Measurements from ENCODE around the gene CYP24A1. TPM values are rescaled to one million over a fixed set of nuclear protein-coding genes. Genes with fewer than 3 reads are reported as not detected.
"Not testable (repeated sequence)": the region's sequence is repeated elsewhere in the genome, so short reads cannot be mapped to it uniquely, and the experiment has no call there.

Gene CYP24A1
- polyA plus RNA-seq, 4 donors: 0.15 to 4.0 (median 1.7) TPM

DNA sequence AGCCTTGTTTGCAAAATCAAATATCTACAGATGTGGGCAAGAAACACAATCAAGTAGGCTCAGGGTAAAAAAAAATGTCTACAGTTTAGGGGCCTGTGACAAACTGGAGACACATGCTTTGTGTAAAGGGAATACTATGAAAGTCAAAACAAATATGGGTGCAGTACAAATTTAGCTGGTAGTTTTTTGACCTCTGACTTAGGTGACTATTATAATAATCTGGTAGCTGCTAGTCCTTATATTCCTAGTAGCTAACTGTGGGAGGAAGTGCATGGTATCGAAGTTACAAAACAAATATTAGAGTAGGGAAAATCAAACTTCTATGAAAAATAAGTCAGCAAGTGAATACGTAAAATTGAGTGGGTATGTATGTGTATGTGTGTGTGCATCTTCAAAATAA is 35.4 kb downstream of the CYP24A1 start:
- no peak for DNase-seq (ENCODE audit: low read depth in 4 of 4, low spot score in 3 of 4)

DNA sequence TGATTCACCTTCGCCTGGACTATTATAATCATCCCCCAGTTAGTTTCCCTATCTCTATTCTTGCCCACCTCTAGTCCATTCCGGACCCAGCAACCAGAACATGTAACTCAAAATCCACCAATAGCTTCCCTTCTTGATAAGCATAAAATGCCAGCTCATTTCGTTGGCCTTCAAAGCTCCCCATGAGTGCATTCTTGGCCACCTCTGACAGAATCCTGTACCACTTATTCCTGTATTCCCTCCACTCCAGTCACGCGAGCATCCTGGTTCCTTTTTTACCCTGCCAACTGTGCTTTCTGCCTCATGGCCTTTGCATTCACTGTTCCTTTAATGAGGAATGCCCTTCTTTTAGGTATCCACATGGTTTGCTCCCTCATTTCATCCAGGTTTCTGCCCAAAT is 36.7 kb downstream of the CYP24A1 start:
- no peak for DNase-seq (ENCODE audit: low read depth in 4 of 4, low spot score in 3 of 4)

DNA sequence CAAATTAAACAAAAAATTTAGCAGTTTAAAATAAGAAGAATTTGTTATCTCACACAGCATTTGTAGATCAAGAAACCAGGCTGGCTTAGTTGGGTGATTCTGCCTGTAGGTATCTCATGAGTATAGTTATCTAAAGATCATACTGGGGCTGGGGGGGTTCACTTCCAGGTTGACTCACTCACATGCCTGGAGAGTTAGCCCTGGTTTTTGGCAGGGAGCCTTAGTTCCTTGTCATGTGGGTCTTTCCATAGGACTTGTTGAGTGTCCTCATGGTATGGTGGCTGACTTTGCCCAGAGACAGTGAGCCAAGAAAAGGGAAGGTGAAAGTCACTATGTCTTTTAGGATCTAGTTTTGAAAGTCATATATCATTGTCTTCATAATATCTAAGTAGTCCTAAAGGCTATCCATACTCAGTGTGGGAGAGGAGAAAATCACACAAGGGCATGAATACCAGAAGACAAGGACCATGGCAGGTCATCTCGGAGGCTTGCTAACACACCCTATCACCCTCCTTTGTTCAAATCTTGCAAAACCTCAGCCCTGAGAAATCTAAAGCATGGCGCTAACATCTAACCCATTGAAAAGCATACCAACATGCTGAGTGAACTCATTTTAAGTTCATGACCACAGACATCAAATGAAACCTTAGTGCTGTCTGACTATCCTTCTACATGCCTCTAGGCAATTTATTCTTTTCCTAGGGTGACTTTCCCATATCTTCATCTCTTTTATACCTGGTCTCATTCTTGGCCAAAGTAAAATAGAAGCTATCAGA is 39.2 kb downstream of the CYP24A1 start:
- no peak for DNase-seq (ENCODE audit: low read depth in 4 of 4, low spot score in 3 of 4)

DNA sequence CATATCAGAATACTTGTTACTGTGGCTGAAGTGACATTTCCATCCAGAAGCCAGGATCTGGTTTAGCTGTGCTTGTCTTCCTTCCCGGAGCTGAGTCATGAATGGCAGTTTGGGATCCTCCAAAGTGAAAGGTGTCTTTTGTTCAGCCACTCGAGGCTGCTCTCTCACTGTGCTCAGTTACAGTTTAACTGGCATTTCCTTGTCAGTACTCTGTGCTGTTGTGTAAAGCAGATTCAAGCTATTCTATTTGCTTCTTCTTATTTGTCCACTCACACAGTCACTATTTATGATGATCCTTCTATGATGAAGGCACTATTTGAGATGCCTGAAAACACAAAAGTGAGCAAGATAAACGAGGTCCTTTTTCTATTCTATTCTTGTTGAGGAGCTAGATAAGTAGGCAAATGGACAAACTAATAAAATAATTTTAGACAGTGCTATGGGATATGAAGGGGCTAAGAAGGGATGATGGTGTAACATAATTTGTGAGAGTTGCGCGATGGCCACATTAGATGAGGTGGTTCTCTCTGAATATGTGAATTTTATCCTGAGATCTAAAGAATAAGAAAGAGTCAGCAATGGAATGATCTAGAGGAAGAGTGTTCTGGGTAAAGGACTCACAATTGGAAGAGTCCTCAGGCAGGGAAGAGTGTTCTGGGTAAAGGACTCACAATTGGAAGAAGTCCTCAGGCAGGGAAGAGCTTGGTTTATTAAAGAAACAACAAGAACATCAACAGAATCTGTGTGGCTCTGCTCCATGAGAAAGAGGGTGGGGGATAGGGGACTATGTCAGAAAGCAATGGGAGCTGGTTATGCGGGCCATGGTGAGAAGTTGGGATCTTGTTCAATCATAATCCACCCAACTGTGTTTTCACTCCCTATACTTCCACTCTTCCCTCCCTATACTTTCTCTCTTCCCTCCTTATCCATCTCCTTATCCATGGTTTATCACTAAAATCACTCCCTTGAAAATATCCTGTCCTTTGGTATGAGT is 40.1 kb downstream of the CYP24A1 start:
- DNase-seq (ENCODE audit: low read depth in 4 of 4, low spot score in 3 of 4): no peak

DNA sequence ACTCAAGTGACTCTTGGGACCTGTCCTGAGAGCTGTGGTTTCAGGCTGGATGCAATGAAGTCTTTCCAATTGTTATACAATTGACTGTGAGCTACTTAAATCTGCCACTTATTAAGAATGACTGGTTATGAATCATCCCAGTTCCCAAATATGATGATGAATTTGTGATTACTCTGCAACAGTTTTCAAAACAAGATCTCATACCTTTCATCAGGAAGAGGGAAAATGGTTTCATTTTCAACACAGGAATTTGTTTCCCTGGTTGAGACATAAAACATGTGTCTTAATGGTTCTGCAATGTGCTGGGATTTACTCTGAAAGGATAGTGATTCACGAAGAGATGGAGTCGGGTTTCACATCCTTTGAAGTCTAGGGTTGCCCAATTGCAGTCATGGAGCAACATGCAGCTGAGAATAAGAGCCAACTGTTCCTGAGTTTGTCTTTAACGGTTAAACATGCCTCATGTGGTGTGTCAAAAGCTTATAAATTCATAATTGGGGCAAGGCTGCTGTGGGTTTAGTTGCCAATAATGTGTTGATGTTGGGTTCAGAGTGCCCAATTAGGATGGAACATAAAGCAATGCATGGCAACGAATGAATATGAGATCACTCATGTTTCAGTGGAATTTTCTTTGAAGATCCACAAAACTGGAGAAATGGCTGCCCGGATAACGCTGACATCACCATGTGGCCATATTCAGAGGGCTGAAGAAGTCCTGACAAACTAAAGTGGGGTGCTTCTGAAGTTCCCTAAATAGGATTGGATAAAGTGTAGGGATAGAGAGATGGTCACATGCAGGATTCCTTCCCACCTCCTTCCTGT is 41.0 kb downstream of the CYP24A1 start:
- peak in 1 of 4 donors; percentile 69 for DNase-seq (ENCODE audit: low read depth in 4 of 4, low spot score in 3 of 4)

DNA sequence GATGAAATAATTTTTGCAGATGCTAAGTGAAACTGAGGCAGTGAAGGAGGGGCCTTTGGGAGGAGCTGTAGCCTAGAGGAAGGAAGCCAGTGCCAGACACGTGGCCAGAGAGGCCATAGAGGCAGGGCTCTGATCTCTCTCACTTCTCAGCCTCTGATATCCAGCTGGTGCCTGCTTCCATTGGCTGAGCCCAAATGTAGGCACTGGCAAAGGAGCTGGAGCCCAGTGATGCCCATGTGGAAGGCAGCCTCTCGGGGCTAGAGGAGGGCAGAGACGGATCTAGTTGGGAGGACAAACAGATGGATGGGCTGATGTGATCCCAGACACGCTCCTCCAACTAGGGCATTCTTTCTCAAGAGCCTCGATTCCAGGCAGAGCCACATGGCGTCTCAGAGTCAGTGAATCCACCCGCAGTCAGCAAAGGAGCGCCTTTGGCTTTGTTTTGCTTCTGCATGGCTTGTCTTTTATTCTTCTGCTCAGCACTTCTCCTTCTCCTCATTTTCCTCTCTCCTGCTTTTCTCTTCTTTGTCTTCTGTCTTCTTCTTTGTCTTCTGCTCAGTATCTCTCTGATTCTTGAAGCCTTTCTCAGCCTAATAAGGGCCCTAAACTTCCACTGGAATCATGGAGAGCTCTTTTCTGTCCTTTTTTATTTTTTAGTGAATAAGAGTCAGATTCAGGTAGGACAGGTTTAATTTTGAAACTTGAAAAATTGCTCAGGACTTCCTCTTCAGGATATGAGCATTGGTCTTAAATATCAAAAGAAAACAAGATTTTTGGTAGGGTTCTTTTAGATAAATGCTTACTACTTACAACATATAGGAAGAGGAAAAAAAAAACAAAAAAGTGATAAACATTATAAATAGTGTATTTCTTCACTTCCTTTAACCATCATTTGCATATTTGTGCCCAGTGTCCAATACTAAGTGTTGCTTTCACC is 41.8 kb downstream of the CYP24A1 start:
- no peak for DNase-seq (ENCODE audit: low read depth in 4 of 4, low spot score in 3 of 4)

DNA sequence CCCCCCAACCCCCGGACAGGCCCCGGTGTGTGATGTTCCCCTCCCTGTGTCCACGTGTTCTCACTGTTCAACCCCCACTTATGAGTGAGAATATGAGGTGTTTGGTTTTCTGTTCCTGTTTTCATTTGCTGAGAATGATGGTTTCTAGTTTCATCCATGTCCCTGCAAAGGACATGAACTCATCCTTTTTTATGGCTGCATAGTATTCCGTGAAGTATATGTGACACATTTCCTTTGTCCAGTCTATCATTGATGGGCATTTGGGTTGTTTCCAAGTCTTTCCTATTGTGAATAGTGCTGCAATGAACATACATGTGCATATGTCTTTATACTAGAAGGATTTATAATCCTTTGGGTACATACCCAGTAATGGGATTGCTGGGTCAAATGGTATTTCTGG is 42.7 kb downstream of the CYP24A1 start:
- not testable (repeated sequence) for DNase-seq (ENCODE audit: low read depth in 4 of 4, low spot score in 3 of 4)

DNA sequence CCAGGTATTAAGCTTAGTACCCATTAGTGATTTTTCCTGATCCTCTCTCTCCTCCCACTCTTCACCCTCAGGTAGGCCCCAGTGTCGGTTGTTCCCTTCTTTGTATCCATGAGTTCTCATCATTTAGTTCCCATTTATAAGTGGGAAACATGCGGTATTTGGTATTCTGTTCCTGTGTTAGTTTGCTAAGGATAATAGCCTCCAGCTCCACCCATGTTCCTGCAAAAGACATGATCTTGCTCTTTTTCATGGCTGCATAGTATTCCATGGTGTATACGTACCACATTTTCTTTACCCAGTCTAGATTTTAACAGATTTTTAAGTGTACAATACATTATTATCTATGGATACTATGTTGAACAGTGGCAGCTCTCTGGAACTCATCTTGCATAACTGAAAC is 44.4 kb downstream of the CYP24A1 start:
- DNase-seq (ENCODE audit: low read depth in 4 of 4, low spot score in 3 of 4): no peak

DNA sequence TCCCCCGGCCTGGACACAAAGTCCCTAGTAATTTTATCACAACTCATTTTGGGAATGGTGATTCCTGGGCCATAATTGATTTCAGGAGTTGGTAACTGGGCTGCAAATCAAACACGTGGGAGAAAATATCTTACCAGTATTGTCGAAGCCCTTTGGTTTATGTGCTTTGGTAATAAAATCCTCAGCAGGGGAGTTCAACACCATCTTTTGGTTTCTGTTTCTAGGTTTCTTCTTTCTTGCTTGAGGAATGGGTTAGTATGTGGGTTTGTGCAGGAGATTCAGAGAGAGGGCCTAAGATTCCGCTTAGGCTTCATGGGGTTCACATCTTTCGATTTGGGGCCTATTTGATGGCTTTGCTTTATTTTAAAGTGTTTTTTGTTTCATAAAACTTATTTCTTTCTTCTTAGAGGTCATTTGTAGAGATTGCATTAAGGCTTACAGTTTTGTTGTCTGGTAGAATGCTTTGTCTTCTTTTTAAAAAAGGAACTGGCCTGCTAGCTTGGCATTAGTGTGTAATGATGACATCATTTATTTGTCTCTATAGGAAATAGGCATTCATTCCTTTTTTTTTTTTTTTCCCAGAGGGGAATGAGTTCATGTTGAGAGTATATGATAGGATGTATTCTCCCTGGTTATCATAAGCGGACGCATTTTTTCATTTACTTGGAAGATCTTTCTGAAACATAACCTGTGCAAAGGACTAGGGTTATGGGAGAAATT is 45.8 kb downstream of the CYP24A1 start:
- no peak for DNase-seq (ENCODE audit: low read depth in 4 of 4, low spot score in 3 of 4)

DNA sequence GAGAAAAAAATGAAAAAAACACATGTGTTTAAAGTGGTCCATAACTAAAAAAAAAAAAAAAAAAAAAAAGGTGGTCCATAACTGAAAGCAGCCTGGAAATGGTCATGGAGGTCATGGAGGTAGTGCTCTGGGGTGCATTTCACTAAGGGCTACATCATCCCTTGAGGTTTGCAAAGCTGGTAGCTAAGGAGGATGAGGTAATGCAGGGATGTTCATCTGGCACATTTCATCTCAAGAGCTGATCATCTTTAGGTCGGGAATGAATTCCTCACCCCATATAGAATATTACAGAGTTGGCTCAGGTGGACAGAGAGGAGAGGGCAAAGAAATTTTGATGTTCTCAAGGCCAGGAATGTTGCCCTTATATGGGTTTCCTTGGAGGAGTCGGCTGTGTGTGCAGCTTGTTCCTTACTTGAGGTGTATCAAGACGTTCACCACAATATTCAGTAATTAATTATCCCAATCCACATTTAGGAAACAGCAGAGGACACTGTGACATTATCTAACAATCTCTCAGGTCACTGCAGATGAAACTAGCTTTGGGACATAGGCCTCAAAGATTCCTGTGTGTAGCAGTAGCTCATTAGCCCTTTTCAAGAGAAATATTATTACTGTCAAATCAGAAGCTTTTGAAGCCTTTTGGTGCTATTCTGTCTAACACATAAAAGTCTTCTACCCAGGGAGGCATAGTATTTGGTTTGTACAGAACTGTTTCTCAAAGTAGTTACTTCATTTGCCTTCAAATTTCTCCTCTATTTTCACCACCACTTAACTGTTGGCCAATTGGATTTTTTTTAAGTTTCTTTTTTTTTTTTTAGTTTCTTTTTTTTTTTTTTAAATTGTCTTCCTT is 46.8 kb downstream of the CYP24A1 start:
- no peak for DNase-seq (ENCODE audit: low read depth in 4 of 4, low spot score in 3 of 4)

DNA sequence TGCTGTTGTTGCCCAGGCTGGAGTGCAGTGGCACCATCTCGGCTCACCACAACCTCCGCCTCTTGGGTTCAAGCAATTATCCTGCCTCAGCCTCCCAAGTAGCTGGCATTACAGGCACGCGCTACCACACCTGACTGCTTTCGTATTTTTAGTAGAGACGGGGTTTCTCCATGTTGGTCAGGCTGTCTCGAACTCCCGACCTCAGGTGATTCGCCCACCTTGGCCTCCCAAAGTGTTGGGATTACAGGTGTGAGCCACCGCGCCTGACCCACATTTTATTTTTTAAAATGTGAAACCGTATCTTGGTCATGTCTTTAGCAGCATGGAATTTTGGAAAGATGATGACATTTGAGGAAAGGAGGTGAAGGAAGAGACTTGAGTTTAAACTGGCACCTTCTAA is 47.5 kb downstream of the CYP24A1 start:
- not testable (repeated sequence) for DNase-seq (ENCODE audit: low read depth in 4 of 4, low spot score in 3 of 4)

DNA sequence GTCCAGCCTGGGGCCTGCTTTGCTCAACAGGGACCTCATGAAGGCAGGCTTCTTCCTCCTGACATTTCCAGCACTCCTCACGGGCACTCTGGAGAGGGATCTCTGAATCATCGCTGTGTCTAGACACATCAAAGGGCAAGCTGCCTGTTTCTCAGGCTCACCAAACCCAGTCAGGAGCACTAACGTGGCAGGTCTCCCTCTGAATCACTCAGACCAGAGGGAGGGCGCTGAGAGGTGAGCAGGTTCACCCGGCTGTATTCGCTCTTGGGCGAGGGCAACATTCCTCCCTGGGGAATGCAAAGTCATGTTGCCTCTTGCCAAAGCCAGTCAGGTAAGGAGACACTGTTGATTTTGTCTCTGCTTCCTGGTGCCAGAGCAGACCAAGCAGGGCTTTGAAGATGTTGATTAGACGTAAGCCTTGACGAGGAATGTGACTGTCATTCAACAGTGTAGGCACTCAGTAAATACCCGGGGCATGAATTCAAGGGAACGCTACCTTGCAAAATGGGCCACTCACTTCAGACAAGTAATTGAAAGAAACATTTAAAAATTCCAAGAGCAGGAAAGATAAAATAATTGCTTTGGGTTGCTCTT is 50.1 kb downstream of the CYP24A1 start:
- peak in 2 of 4 donors; percentile 24 to 25 for DNase-seq (ENCODE audit: low read depth in 4 of 4, low spot score in 3 of 4)

DNA sequence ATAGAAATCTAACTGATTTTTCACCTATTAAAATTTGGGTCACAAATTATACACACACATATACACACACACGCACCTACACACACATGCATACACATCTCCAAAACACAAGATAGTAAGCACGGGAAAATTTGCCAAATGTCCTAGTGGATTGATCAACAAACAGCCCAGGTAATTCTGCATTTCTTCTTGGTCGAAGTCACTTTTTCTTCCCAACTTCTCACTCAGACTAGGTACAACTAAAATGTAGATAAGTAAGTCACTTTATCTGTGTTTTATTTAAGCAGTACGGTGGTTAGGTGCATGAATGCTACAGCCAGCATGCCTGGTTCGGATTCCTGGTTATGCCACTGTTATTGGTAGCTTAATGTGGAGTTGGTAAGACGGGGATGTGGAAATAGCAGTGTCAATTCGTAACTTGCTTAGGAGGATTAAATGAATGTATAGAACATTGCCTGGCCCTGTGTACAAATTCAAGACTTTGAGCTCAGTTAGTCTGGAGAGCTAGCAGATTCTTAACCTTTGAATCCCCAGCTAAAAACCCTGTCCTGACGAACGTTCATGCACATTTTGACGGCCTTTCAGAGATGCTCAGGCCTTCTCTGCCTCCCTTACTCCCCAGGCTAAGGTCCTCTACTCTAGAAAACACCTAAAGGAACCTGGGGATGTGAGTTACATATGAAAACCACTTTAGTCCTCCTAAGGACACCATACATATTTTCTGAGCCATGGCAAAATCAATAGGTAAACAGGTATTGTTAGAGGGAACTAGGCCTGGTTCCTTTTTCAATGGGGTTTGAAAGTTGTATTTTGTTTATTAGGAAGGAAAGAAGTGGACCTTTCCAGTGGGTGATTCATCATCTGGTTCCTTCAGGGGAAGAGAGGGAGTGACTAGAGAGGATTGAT is 50.9 kb downstream of the CYP24A1 start:
- no peak for DNase-seq (ENCODE audit: low read depth in 4 of 4, low spot score in 3 of 4)

DNA sequence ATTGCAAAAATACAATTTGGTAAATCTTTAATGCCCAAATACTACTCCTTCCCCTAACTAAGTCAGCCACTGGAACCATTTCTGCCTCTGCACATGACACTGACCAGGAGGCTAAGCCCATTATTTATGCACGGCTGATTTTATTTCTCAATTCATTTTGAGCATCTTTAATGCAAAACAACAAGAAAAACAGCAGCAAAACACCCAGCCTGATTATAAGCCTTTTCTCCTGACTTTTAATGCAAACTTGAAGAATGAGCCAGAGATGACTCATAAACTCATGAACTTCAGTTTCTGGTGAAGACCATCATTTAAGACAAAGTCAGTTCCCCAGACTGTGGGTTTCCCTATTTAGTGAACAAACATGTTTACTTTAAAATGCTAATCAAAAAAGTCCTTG is 51.6 kb downstream of the CYP24A1 start:
- DNase-seq (ENCODE audit: low read depth in 4 of 4, low spot score in 3 of 4): no peak

DNA sequence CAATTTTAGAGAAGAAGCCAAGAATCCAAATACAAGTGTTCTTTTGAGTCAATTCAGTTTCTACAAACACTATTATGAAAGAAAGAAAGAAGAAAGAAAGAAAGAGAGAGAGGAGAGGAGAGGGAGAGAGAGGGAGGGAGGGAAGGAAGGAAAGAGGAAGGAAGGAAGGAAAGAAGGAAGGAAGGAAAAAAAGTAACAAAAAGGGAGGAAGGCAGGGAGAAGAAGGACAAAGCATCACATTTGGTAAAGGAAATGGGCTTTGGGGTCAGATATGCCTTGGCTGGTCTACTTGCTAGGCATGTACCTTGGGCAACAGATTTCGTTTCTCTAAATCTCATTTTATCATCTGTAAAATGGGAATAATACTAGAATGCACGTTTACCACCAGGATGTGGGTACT is 54.0 kb downstream of the CYP24A1 start:
- no peak for DNase-seq (ENCODE audit: low read depth in 4 of 4, low spot score in 3 of 4)

DNA sequence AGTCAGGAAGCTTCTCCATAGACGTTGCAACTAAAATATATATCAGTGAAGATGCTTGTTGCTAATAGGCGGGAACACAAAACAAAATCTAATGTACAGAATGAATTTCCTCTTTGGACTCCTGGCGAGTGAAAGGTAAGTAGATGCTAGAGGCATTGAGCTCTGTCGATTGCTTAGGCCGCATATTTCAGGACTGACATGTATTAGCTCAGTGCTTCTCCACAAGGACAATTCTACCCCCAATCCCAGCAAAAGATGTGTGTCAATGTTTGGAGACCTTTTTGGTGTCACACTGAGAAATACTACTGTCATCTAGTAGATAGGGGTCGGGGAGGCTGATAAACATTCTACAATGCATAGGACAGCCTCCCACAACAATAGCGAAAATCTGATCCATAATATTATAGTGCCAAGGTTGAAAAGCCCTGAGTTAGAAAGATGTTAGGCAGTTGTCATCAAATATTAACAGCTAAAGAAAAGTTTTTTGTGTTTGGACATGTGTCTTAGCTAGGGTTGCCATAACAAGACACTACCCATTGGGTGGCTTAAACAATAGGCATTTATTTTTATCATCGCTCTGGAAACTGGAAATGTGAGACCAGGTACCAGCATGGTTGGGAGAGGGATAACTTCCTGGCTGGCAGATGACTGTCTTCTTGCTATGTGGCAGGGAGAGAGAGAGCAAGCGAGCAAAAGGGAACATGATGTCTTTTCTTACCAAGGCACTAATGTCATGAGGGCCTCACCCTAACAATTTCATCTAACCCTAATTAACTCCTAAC is 55.4 kb downstream of the CYP24A1 start:
- no peak for DNase-seq (ENCODE audit: low read depth in 4 of 4, low spot score in 3 of 4)

Data from left renal pelvis (tissue), 4 donors.